Chondrocyte (in vitro differentiated cells): Measurements from ENCODE around the gene PHF23. TPM values are rescaled to one million over a fixed set of nuclear protein-coding genes. Genes with fewer than 3 reads are reported as not detected.

ENCODE experiments used
- DNase-seq: peaks from one replicate; pipeline ENCODE4 v3.0.0; 2021; ENCODE audit warnings: mixed read lengths, low spot score
- H3K27ac Mint-ChIP-seq: one replicate; pipeline ENCODE4 v1.8.0; 2021; ENCODE audit warnings: mild to moderate bottlenecking, moderate library complexity, mixed read lengths; ENCODE audit not compliant: unreplicated experiment
- H3K27me3 Mint-ChIP-seq: 2 replicates; pipeline ENCODE4 v1.8.0; 2021; ENCODE audit warnings: low read depth, mixed read lengths
- H3K36me3 Mint-ChIP-seq: 2 replicates; pipeline ENCODE4 v1.8.0; 2021; ENCODE audit warnings: low read depth, mixed read lengths
- H3K4me1 Mint-ChIP-seq: 2 replicates; pipeline ENCODE4 v1.8.0; 2021; ENCODE audit warnings: low read depth, mild to moderate bottlenecking, mixed read lengths
- H3K4me3 Mint-ChIP-seq: one replicate; pipeline ENCODE4 v1.8.0; 2021; ENCODE audit warnings: mild to moderate bottlenecking, moderate library complexity, mixed read lengths; ENCODE audit not compliant: unreplicated experiment
- H3K9me3 Mint-ChIP-seq: 2 replicates; pipeline ENCODE4 v1.8.0; 2021; ENCODE audit warnings: low read depth, mixed read lengths
- CTCF ChIP-seq: fragments of 200-600 bp; sonication (generic); IDR thresholded peaks from 2 replicates; pipeline ENCODE4 v1.5.0; 2021; ENCODE audit warnings: antibody characterized with exemption, mild to moderate bottlenecking, moderate library complexity
- total RNA-seq: library from RNA; stranded (reverse); gene quantifications from 3 replicates; pipeline ENCODE4 v1.2.1, GENCODE V29; 2021

The PHF23 gene
- total RNA-seq, 1 donor from 2014 or later, result 49.5 TPM

GRCh38 chr17:7204828-7205461, 34.3 kb downstream of the PHF23 start:
- peak overlapping the region; percentile 70 for H3K27ac Mint-ChIP-seq
- H3K4me1 Mint-ChIP-seq, result peaks cover 18% of the 10 kb centered on the region
- peak overlapping the region; percentile 66 for H3K4me3 Mint-ChIP-seq
- H3K27me3 Mint-ChIP-seq, result no peaks in the 10 kb centered on the region
- no peak for DNase-seq
- H3K9me3 Mint-ChIP-seq, result no peaks in the 10 kb centered on the region
- TF ChIP-seq CTCF, result no peak
- peaks cover 11% of the 10 kb centered on the region for H3K36me3 Mint-ChIP-seq

DNA sequence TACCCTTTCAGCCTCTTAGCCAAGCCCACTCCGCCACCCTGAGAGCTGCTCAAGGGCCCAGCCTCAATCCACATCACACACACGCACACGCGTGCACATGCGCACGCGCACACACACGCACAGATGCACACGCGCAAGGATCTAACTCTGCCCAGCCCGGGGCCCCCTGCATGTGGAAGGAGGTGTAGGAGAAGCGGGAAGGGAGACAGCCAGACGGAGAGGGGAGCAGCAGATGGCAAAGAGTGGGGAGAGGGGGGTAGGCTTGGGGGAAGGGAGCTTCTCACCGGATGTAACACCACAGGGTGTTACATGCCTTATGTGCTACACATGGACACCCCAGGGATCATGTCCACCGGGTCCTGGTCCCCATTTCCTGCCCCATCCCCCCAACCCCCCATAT, 34.9 kb downstream of the PHF23 start:
- H3K4me1 Mint-ChIP-seq, result peaks cover 18% of the 10 kb centered on the region
- H3K36me3 Mint-ChIP-seq, result peaks cover 11% of the 10 kb centered on the region
- H3K27me3 Mint-ChIP-seq, result no peaks in the 10 kb centered on the region
- no peaks in the 10 kb centered on the region for H3K9me3 Mint-ChIP-seq
- H3K4me3 Mint-ChIP-seq, result peak overlapping the region; percentile 66
- no peak for DNase-seq
- no peak for TF ChIP-seq CTCF
- peak overlapping the region; percentile 32 for H3K27ac Mint-ChIP-seq

DNA sequence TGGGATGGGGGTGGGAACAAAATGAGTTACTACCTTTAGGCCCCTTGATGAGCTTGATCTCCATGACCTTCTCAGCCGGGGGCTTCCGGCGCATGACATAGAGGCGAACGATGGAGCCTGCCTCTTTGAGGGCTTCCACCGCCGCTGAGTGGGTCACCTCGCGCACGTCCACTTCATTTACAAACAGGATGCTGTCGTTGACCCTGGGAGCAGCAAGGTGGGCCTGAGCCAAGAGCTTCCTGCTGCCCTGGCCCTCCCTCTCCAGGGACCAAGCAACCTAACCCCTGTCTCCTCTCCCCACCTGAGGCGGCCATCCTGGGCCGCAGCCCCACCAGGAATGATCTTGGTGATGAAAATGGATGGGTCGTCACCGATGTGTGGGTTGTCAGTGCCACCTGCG, 35.9 kb downstream of the PHF23 start:
- Mint-ChIP-seq H3K36me3 (peaks cover 11% of the 10 kb centered on the region), H3K4me1 (peaks cover 18% of the 10 kb centered on the region), H3K4me3 (no peak overlapping the region), H3K27ac (no peak overlapping the region), H3K9me3 (no peaks in the 10 kb centered on the region), H3K27me3 (no peaks in the 10 kb centered on the region)
- DNase-seq, result no peak
- no peak for TF ChIP-seq CTCF

DNA sequence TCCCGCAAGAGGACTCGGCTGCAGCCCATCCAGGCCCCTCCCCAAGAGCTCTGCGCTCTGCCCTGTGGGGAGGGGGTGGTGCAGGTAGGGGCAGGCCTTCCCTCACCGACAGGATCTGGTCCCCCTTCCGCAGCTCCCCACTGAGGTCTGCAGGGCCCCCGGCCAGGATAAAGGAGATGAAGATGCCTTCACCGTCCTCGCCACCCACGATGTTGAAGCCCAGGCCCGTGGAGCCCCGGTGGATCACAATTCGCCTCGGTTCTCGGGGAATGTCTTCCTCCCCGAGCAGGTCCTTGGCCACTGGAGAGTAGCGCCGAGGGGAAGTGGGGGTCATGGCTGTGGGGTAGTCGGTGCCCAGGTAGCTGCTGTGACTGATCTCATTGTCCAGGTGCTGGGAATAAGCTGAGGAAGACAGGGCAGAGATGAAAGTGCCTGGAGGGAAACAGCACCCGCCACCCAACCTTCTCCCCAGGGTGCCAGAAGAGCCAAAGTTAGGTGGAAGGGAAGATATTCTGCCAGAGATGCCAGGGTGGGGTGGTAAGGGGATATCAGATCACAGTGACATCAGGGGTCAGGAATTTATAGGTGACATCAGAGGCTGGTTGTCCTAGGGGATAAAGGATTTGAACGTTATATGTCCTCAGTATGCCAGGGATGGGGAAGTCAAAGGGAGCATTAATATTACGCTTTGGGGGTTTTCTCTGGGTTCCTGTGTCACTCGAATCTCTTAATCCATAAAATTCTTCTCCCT, 42.4 kb downstream of the PHF23 start:
- no peak overlapping the region for H3K4me3 Mint-ChIP-seq
- TF ChIP-seq CTCF, result no peak
- no peaks in the 10 kb centered on the region for H3K9me3 Mint-ChIP-seq
- DNase-seq, result no peak
- H3K27me3 Mint-ChIP-seq, result no peaks in the 10 kb centered on the region
- no peaks in the 10 kb centered on the region for H3K4me1 Mint-ChIP-seq
- H3K27ac Mint-ChIP-seq, result no peak overlapping the region
- H3K36me3 Mint-ChIP-seq, result peaks cover 21% of the 10 kb centered on the region

- TF ChIP-seq CTCF, result no peak
- H3K27ac Mint-ChIP-seq, result no peak overlapping the region
- H3K4me3 Mint-ChIP-seq, result no peak overlapping the region
- no peaks in the 10 kb centered on the region for H3K4me1 Mint-ChIP-seq
- no peak for DNase-seq
- no peaks in the 10 kb centered on the region for H3K9me3 Mint-ChIP-seq
- H3K36me3 Mint-ChIP-seq, result peaks cover 26% of the 10 kb centered on the region
- no peaks in the 10 kb centered on the region for H3K27me3 Mint-ChIP-seq
Measured at GRCh38 chr17:7195971-7196370, 43.3 kb downstream of the PHF23 start.
